HEK293 (cell line): ENCODE results near the gene SLC41A1.

Source experiments
- MEIS1 ChIP-seq: sonication (generic); formaldehyde crosslinking; IDR thresholded peaks from 2 replicates; pipeline ENCODE4 v1.8.1; 2022; ENCODE audit warnings: missing genetic modification reagents, mild to moderate bottlenecking, borderline replicate concordance
- ZNF157 ChIP-seq: fragments of 450-650 bp; formaldehyde crosslinking; IDR thresholded peaks from 2 replicates; pipeline ENCODE4 v1.5.1; 2016; ENCODE audit warnings: missing biosample characterization, missing genetic modification characterization
- ZNF175 ChIP-seq: fragments of 450-650 bp; formaldehyde crosslinking; IDR thresholded peaks from 2 replicates; pipeline ENCODE4 v1.5.1; 2016; ENCODE audit warnings: missing biosample characterization, missing genetic modification characterization
- ZNF274 ChIP-seq, 2 experiments: fragments of 200-500 bp in 1 of 2; fragments of 450-650 bp in 1 of 2; sonication (Bioruptor generic) in 1 of 2; formaldehyde crosslinking in 1 of 2; IDR thresholded peaks; 2 replicates each; pipeline versions ENCODE4 v1.5.1 to v1.6.1; 2014 to 2016; ENCODE audit warnings: borderline replicate concordance in 1 of 2, inconsistent platforms in 1 of 2, low read length in 1 of 2, missing biosample characterization in 1 of 2, missing genetic modification characterization in 1 of 2
- ZNF513 ChIP-seq: fragments of 450-650 bp; IDR thresholded peaks from 2 replicates; pipeline ENCODE4 v1.5.1; 2018; ENCODE audit warnings: missing biosample characterization, missing genetic modification characterization
- ZNF660 ChIP-seq: fragments of 450-650 bp; IDR thresholded peaks from 2 replicates; pipeline ENCODE4 v1.5.1; 2018; ENCODE audit warnings: missing biosample characterization, mild to moderate bottlenecking, missing genetic modification characterization
- ZNF704 ChIP-seq: fragments of 450-650 bp; formaldehyde crosslinking; IDR thresholded peaks from 2 replicates; pipeline ENCODE4 v1.5.1; 2016; ENCODE audit warnings: missing biosample characterization, missing genetic modification characterization
- ZNF768 ChIP-seq: fragments of 450-650 bp; formaldehyde crosslinking; IDR thresholded peaks from 2 replicates; pipeline ENCODE4 v1.5.1; 2018; ENCODE audit warnings: missing biosample characterization, mild to moderate bottlenecking, missing genetic modification characterization
- TF ChIP-seq, protein P1 (sequence below): fragments of 450-650 bp; formaldehyde crosslinking; IDR thresholded peaks from 2 replicates; pipeline ENCODE4 v1.5.1; 2016; ENCODE audit warnings: missing biosample characterization, missing genetic modification characterization
- TF ChIP-seq, protein P2 (sequence below): fragments of 450-650 bp; formaldehyde crosslinking; IDR thresholded peaks from 2 replicates; pipeline ENCODE4 v1.5.1; 2016; ENCODE audit warnings: missing biosample characterization, missing genetic modification characterization

DNA sequence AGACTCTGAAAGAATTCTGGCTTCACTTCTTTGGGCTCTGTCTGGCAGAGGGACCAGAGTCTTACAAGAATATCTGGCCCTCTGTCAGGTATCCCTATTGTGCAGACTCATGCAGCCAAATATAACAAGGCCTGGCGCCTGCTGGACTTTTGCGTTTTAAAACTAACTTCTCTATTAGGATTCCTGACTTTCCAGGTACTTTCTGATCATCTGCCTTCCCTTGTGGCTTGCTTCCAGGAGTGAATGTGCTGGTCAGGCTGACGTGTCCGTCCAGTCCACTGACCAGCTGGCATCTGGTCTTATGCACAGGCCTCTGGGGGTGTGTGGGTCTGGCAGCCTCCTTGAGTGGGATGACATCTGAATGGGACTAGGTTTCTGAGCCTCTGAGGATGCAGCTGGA is 29.1 kb downstream of the SLC41A1 start:
- TF ChIP-seq ZNF660 (tag by site-specific recombination), result no peak
- no peak for TF ChIP-seq ZNF513 (tag by site-specific recombination)
- TF ChIP-seq, protein P1, sequence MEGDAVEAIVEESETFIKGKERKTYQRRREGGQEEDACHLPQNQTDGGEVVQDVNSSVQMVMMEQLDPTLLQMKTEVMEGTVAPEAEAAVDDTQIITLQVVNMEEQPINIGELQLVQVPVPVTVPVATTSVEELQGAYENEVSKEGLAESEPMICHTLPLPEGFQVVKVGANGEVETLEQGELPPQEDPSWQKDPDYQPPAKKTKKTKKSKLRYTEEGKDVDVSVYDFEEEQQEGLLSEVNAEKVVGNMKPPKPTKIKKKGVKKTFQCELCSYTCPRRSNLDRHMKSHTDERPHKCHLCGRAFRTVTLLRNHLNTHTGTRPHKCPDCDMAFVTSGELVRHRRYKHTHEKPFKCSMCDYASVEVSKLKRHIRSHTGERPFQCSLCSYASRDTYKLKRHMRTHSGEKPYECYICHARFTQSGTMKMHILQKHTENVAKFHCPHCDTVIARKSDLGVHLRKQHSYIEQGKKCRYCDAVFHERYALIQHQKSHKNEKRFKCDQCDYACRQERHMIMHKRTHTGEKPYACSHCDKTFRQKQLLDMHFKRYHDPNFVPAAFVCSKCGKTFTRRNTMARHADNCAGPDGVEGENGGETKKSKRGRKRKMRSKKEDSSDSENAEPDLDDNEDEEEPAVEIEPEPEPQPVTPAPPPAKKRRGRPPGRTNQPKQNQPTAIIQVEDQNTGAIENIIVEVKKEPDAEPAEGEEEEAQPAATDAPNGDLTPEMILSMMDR (tag by site-specific recombination), result no peak
- no peak for TF ChIP-seq ZNF274 (IDR thresholded peaks at IDR 0.05; ENCODE audit: low read length)
- TF ChIP-seq ZNF274 (tag by site-specific recombination; IDR thresholded peaks at IDR 0.05; ENCODE audit: borderline replicate concordance), result no peak
- TF ChIP-seq ZNF175 (tag by site-specific recombination), result no peak
- no peak for TF ChIP-seq ZNF768
- no peak for TF ChIP-seq MEIS1 (CRISPR knock-in tag)
- TF ChIP-seq ZNF704 (tag by site-specific recombination), result no peak
- TF ChIP-seq ZNF157 (tag by site-specific recombination), result no peak
- TF ChIP-seq, protein P2, sequence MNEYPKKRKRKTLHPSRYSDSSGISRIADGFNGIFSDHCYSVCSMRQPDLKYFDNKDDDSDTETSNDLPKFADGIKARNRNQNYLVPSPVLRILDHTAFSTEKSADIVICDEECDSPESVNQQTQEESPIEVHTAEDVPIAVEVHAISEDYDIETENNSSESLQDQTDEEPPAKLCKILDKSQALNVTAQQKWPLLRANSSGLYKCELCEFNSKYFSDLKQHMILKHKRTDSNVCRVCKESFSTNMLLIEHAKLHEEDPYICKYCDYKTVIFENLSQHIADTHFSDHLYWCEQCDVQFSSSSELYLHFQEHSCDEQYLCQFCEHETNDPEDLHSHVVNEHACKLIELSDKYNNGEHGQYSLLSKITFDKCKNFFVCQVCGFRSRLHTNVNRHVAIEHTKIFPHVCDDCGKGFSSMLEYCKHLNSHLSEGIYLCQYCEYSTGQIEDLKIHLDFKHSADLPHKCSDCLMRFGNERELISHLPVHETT (tag by site-specific recombination), result no peak
